Kidney tubule cell (primary cell): ENCODE measurements around the gene SIK1.
"Not testable (repeated sequence)": the region's sequence is repeated elsewhere in the genome, so short reads cannot be mapped to it uniquely, and the experiment has no call there.

Experiments
- DNase-seq: peaks from one replicate; pipeline ENCODE4 v3.0.0-alpha.2; 2018; ENCODE audit warnings: low spot score

The SIK1 gene

GRCh38 chr21:43439316-43440075 lies 12.6 kb upstream of the SIK1 start:
- DNase-seq, result not testable (repeated sequence)

- DNase-seq, result not testable (repeated sequence)
Measured at GRCh38 chr21:43436272-43436671, 9.3 kb upstream of the SIK1 start.

- DNase-seq, result not testable (repeated sequence)
Measured at GRCh38 chr21:43433340-43434136, 6.6 kb upstream of the SIK1 start.

- not testable (repeated sequence) for DNase-seq
Measured at GRCh38 chr21:43430830-43431416, 4.0 kb upstream of the SIK1 start.

- DNase-seq, result not testable (repeated sequence)
Measured at GRCh38 chr21:43428964-43429363, 2.0 kb upstream of the SIK1 start.

- DNase-seq, result not testable (repeated sequence)
Measured at GRCh38 chr21:43427242-43427559, 270 bp upstream of the SIK1 start.

GRCh38 chr21:43426004-43426403 lies 927 bp downstream of the SIK1 start:
- DNase-seq, result not testable (repeated sequence)

GRCh38 chr21:43419475-43419874 lies 7.5 kb downstream of the SIK1 start:
- not testable (repeated sequence) for DNase-seq

- DNase-seq, result not testable (repeated sequence)
Measured at GRCh38 chr21:43414576-43414975, 12.4 kb downstream of the SIK1 start.

GRCh38 chr21:43412020-43412788 lies 14.7 kb downstream of the SIK1 start:
- DNase-seq, result not testable (repeated sequence)

GRCh38 chr21:43410456-43411068 lies 16.4 kb downstream of the SIK1 start:
- not testable (repeated sequence) for DNase-seq

GRCh38 chr21:43407139-43407538 lies 19.8 kb downstream of the SIK1 start:
- not testable (repeated sequence) for DNase-seq

- not testable (repeated sequence) for DNase-seq
Measured at GRCh38 chr21:43404450-43404849, 22.5 kb downstream of the SIK1 start.

GRCh38 chr21:43403651-43404430 lies 23.1 kb downstream of the SIK1 start:
- DNase-seq, result not testable (repeated sequence)

- DNase-seq, result not testable (repeated sequence)
Measured at GRCh38 chr21:43401125-43401524, 25.8 kb downstream of the SIK1 start.

GRCh38 chr21:43399595-43400015 lies 27.3 kb downstream of the SIK1 start:
- not testable (repeated sequence) for DNase-seq

- DNase-seq, result not testable (repeated sequence)
Measured at GRCh38 chr21:43399136-43399535, 27.8 kb downstream of the SIK1 start.

GRCh38 chr21:43398533-43398932 lies 28.4 kb downstream of the SIK1 start:
- DNase-seq, result not testable (repeated sequence)

GRCh38 chr21:43398000-43398399 lies 28.9 kb downstream of the SIK1 start:
- DNase-seq, result not testable (repeated sequence)

GRCh38 chr21:43397439-43397808 lies 29.5 kb downstream of the SIK1 start:
- DNase-seq, result not testable (repeated sequence)
